Activated CD8-positive, alpha-beta memory T cell treated with anti-CD3 and anti-CD28 coated beads, Interleukin-2, amount 10 ng/mL, durations not matched to agents 7 days and 5 days (primary cell): ENCODE data around the gene LMBR1L. TPM values are rescaled to one million over a fixed set of nuclear protein-coding genes. Genes with fewer than 3 reads are reported as not detected.
"Not testable (repeated sequence)": the region's sequence is repeated elsewhere in the genome, so short reads cannot be mapped to it uniquely, and the experiment has no call there.

Experiments
- ATAC-seq: fragments of 150-1000 bp; cut with Tn5 transposase; one replicate; pipeline ENCODE4 v1.10.0; 2021; ENCODE audit warnings: moderate library complexity
- CTCF ChIA-PET: fragments of 350-600 bp; sonication (Branson Sonifier 250); formaldehyde crosslinking; loops from one replicate; lab custom pipeline; 2021; ENCODE audit warnings: antibody characterized with exemption; lab: Charles Lee
- DNase-seq: peaks from one replicate; pipeline ENCODE4 v3.0.0-alpha.2; 2020
- H3K27ac Mint-ChIP-seq: one replicate; pipeline ENCODE4 v1.8.0; 2021; ENCODE audit warnings: mild to moderate bottlenecking, mixed read lengths
- H3K27me3 Mint-ChIP-seq: one replicate; pipeline ENCODE4 v1.8.0; 2021; ENCODE audit warnings: mixed read lengths
- H3K36me3 Mint-ChIP-seq: one replicate; pipeline ENCODE4 v1.8.0; 2021; ENCODE audit warnings: mild to moderate bottlenecking, mixed read lengths
- H3K4me1 Mint-ChIP-seq: one replicate; pipeline ENCODE4 v1.8.0; 2021; ENCODE audit warnings: mixed read lengths
- H3K4me3 Mint-ChIP-seq: one replicate; pipeline ENCODE4 v1.8.0; 2021; ENCODE audit warnings: mild to moderate bottlenecking, moderate library complexity, mixed read lengths
- H3K9me3 Mint-ChIP-seq: one replicate; pipeline ENCODE4 v1.8.0; 2022; ENCODE audit warnings: low read depth, mixed read lengths
- total RNA-seq, 2 experiments: library from RNA; stranded (reverse); gene quantifications; one replicate each; pipeline ENCODE4 v1.2.3, GENCODE V29; 2021

The LMBR1L gene
- 10 to 100 TPM; 46.9 to 53.4 TPM for total RNA-seq

- H3K9me3 Mint-ChIP-seq, result no peaks in the 10 kb centered on the region
- H3K36me3 Mint-ChIP-seq, result no peaks in the 10 kb centered on the region
- peaks cover 28% of the 10 kb centered on the region for H3K4me1 Mint-ChIP-seq
- H3K4me3 Mint-ChIP-seq, result peak within 1 kb of the TSS; percentile 94
- DNase-seq (peak; percentile 99), ATAC-seq (peak; percentile 97)
- peak within 1 kb of the TSS; percentile 87 for H3K27ac Mint-ChIP-seq
- no peaks in the 10 kb centered on the region for H3K27me3 Mint-ChIP-seq
- CTCF ChIA-PET, result interaction anchor here (0.8 to 9.4 kb wide), 16 partner anchors 9 to 315 kb away, joined by 3 to 80 read pairs (median 7); partner anchors contain the start of genes DHH, RHEBL1 and TUBA1B
Measured at GRCh38 chr12:49110464-49111155, at the start of gene LMBR1L. Gene LMBR1L, minus strand, starts transcription at chr12:49110847. Its CDS starts 292 bp downstream, at chr12:49110555.

GRCh38 chr12:49160399-49160798 is 49.8 kb upstream of the LMBR1L start:
- no peaks in the 10 kb centered on the region for H3K27me3 Mint-ChIP-seq
- CTCF ChIA-PET, result interaction anchor here (0.6 to 0.8 kb wide), 3 partner anchors 75 to 854 kb away, joined by 3 read pairs; no protein-coding TSS in a partner anchor

GRCh38 chr12:49154221-49154620 is 43.6 kb upstream of the LMBR1L start:
- no peak for ATAC-seq
- Mint-ChIP-seq H3K27ac (no peak overlapping the region), H3K9me3 (no peaks in the 10 kb centered on the region), H3K27me3 (no peaks in the 10 kb centered on the region), H3K4me3 (no peak overlapping the region), H3K36me3 (peaks cover 3% of the 10 kb centered on the region), H3K4me1 (peaks cover 5% of the 10 kb centered on the region)
- DNase-seq, result no peak
- CTCF ChIA-PET, result no interaction called here

More at GRCh38 chr12:49160399-49160798, 49.8 kb upstream of the LMBR1L start:
- DNase-seq, result no peak
- no peak for ATAC-seq
- H3K9me3 Mint-ChIP-seq, result no peaks in the 10 kb centered on the region
- no peaks in the 10 kb centered on the region for H3K36me3 Mint-ChIP-seq
- no peak overlapping the region for H3K27ac Mint-ChIP-seq
- H3K4me3 Mint-ChIP-seq, result no peak overlapping the region
- H3K4me1 Mint-ChIP-seq, result no peaks in the 10 kb centered on the region

- H3K9me3 Mint-ChIP-seq, result no peaks in the 10 kb centered on the region
- H3K27ac Mint-ChIP-seq, result no peak overlapping the region
- ATAC-seq (no peak), DNase-seq (no peak)
- H3K4me3 Mint-ChIP-seq, result no peak overlapping the region
- H3K36me3 Mint-ChIP-seq, result peaks cover 3% of the 10 kb centered on the region
- CTCF ChIA-PET, result interaction anchor here (0.7 to 0.9 kb wide), 2 partner anchors 59 to 111 kb away, joined by 4 read pairs; no protein-coding TSS in a partner anchor
- H3K27me3 Mint-ChIP-seq, result no peaks in the 10 kb centered on the region
- H3K4me1 Mint-ChIP-seq, result peaks cover 5% of the 10 kb centered on the region
Measured at GRCh38 chr12:49147384-49147783, 36.7 kb upstream of the LMBR1L start.

- CTCF ChIA-PET, result interaction anchor here (0.8 to 1.4 kb wide), 4 partner anchors 17 to 201 kb away, joined by 3 to 5 read pairs (median 4); no protein-coding TSS in a partner anchor
- DNase-seq (no peak), ATAC-seq (no peak)
- no peaks in the 10 kb centered on the region for H3K27me3 Mint-ChIP-seq
- H3K9me3 Mint-ChIP-seq, result no peaks in the 10 kb centered on the region
- H3K36me3 Mint-ChIP-seq, result peaks cover 3% of the 10 kb centered on the region
- H3K4me1 Mint-ChIP-seq, result peaks cover 5% of the 10 kb centered on the region
- H3K27ac Mint-ChIP-seq, result no peak overlapping the region
- no peak overlapping the region for H3K4me3 Mint-ChIP-seq
Measured at GRCh38 chr12:49146406-49146805, 35.8 kb upstream of the LMBR1L start.

GRCh38 chr12:49144384-49144783 is 33.7 kb upstream of the LMBR1L start:
- no peaks in the 10 kb centered on the region for H3K27me3 Mint-ChIP-seq
- H3K4me3 Mint-ChIP-seq, result no peak overlapping the region
- CTCF ChIA-PET, result interaction anchor here (1.2 kb wide), 1 partner anchor 56 kb away, joined by 4 read pairs; no protein-coding TSS in a partner anchor
- ATAC-seq (no peak), DNase-seq (no peak)
- H3K36me3 Mint-ChIP-seq, result peaks cover 3% of the 10 kb centered on the region
- H3K27ac Mint-ChIP-seq, result no peak overlapping the region
- no peaks in the 10 kb centered on the region for H3K9me3 Mint-ChIP-seq
- H3K4me1 Mint-ChIP-seq, result no peaks in the 10 kb centered on the region

GRCh38 chr12:49138999-49139398 is 28.4 kb upstream of the LMBR1L start:
- no peaks in the 10 kb centered on the region for H3K27me3 Mint-ChIP-seq
- CTCF ChIA-PET, result interaction anchor here (1.5 kb wide), 1 partner anchor 40 kb away, joined by 4 read pairs; no protein-coding TSS in a partner anchor
- no peaks in the 10 kb centered on the region for H3K9me3 Mint-ChIP-seq
- H3K27ac Mint-ChIP-seq, result no peak overlapping the region
- no peak overlapping the region for H3K4me3 Mint-ChIP-seq
- ATAC-seq (no peak), DNase-seq (no peak)
- peaks cover 10% of the 10 kb centered on the region for H3K4me1 Mint-ChIP-seq
- peaks cover 7% of the 10 kb centered on the region for H3K36me3 Mint-ChIP-seq

- no peaks in the 10 kb centered on the region for H3K9me3 Mint-ChIP-seq
- peaks cover 7% of the 10 kb centered on the region for H3K36me3 Mint-ChIP-seq
- ATAC-seq (no peak), DNase-seq (no peak)
- H3K4me1 Mint-ChIP-seq, result peaks cover 14% of the 10 kb centered on the region
- CTCF ChIA-PET, result no interaction called here
- H3K27ac Mint-ChIP-seq, result no peak overlapping the region
- no peak overlapping the region for H3K4me3 Mint-ChIP-seq
- H3K27me3 Mint-ChIP-seq, result no peaks in the 10 kb centered on the region
Measured at GRCh38 chr12:49138587-49138986, 27.9 kb upstream of the LMBR1L start.

GRCh38 chr12:49137476-49137875 is 26.8 kb upstream of the LMBR1L start:
- H3K27me3 Mint-ChIP-seq, result no peaks in the 10 kb centered on the region
- ATAC-seq, result no peak
- CTCF ChIA-PET, result no interaction called here
- H3K9me3 Mint-ChIP-seq, result no peaks in the 10 kb centered on the region
- DNase-seq, result no peak
- H3K4me3 Mint-ChIP-seq, result no peak overlapping the region
- peaks cover 24% of the 10 kb centered on the region for H3K4me1 Mint-ChIP-seq
- peaks cover 7% of the 10 kb centered on the region for H3K36me3 Mint-ChIP-seq
- H3K27ac Mint-ChIP-seq, result no peak overlapping the region

- not testable (repeated sequence) for ATAC-seq, H3K4me3 Mint-ChIP-seq, H3K27me3 Mint-ChIP-seq, H3K36me3 Mint-ChIP-seq, H3K9me3 Mint-ChIP-seq, DNase-seq, H3K27ac Mint-ChIP-seq
- H3K4me1 Mint-ChIP-seq, result peaks cover 28% of the 10 kb centered on the region
- CTCF ChIA-PET, result interaction anchor here (1.4 kb wide), 1 partner anchor 14 kb away, joined by 3 read pairs; no protein-coding TSS in a partner anchor
Measured at GRCh38 chr12:49136997-49137396, 26.4 kb upstream of the LMBR1L start.

GRCh38 chr12:49133590-49133989 is 22.9 kb upstream of the LMBR1L start:
- H3K27ac Mint-ChIP-seq, result peak overlapping the region; percentile 14
- peaks cover 30% of the 10 kb centered on the region for H3K36me3 Mint-ChIP-seq
- H3K4me3 Mint-ChIP-seq, result peak overlapping the region; percentile 84
- DNase-seq (no peak), ATAC-seq (no peak)
- CTCF ChIA-PET, result interaction anchor here (0.9 to 4.6 kb wide), 6 partner anchors 27 to 130 kb away, joined by 3 to 36 read pairs (median 3); partner anchors contain the start of gene TUBA1A
- H3K9me3 Mint-ChIP-seq, result no peaks in the 10 kb centered on the region
- H3K4me1 Mint-ChIP-seq, result peaks cover 46% of the 10 kb centered on the region
- H3K27me3 Mint-ChIP-seq, result peaks cover 6% of the 10 kb centered on the region

GRCh38 chr12:49133014-49133413 is 22.4 kb upstream of the LMBR1L start:
- H3K27ac Mint-ChIP-seq, result peak overlapping the region; percentile 93
- H3K36me3 Mint-ChIP-seq, result peaks cover 33% of the 10 kb centered on the region
- ATAC-seq (no peak), DNase-seq (no peak)
- no peaks in the 10 kb centered on the region for H3K9me3 Mint-ChIP-seq
- peaks cover 6% of the 10 kb centered on the region for H3K27me3 Mint-ChIP-seq
- H3K4me1 Mint-ChIP-seq, result peaks cover 43% of the 10 kb centered on the region
- CTCF ChIA-PET, result interaction anchor here (0.9 to 4.6 kb wide), 6 partner anchors 26 to 131 kb away, joined by 3 to 36 read pairs (median 3); partner anchors contain the start of gene TUBA1A
- peak overlapping the region; percentile 84 for H3K4me3 Mint-ChIP-seq

- CTCF ChIA-PET, result interaction anchor here (0.8 to 4.6 kb wide), 11 partner anchors 11 to 191 kb away, joined by 3 to 38 read pairs (median 16); partner anchors contain the start of genes LMBR1L, TROAP and TUBA1A
- Mint-ChIP-seq H3K36me3 (peaks cover 41% of the 10 kb centered on the region), H3K27me3 (peaks cover 6% of the 10 kb centered on the region), H3K9me3 (no peaks in the 10 kb centered on the region), H3K27ac (peak overlapping the region; percentile 93), H3K4me1 (peaks cover 50% of the 10 kb centered on the region), H3K4me3 (peak overlapping the region; percentile 84)
- DNase-seq (no peak), ATAC-seq (no peak)
Measured at GRCh38 chr12:49131894-49132461, 21.3 kb upstream of the LMBR1L start.
